ENCODE measurements around the gene CXXC5. TPM values are rescaled to one million over a fixed set of nuclear protein-coding genes. Genes with fewer than 3 reads are reported as not detected.
A peak's percentile ranks its signal among the peaks of the same experiment; 100 is the strongest.

Gene CXXC5
- total RNA-seq, 6 donors from 2014 or later: 25.7 to 39.5 (median 33.0) TPM

- peaks cover 2 to 29% (median 12%) of the 10 kb centered on the region in 4 donors for H3K36me3 ChIP-seq
- H3K27ac ChIP-seq: no peak overlapping the region
- no peaks in the 10 kb centered on the region for H3K9me3 ChIP-seq
- 71 to 87% methylated on average over 4 to 5 of the region's 5 CpGs for WGBS, 2 donors
- H3K4me3 ChIP-seq: no peak overlapping the region
- H3K27me3 ChIP-seq: no peaks in the 10 kb centered on the region
- no peak for ATAC-seq (ENCODE audit: low FRiP score in 2 of 2)
- H3K4me1 ChIP-seq: peaks cover 7 to 25% (median 9%) of the 10 kb centered on the region in 4 donors
- DNase-seq: no peak
- TF ChIP-seq POLR2AphosphoS5 (IDR thresholded peaks at IDR 0.05) (no peak), POLR2A (IDR thresholded peaks at IDR 0.05) (no peak), EP300 (IDR thresholded peaks at IDR 0.05) (no peak), CTCF (IDR thresholded peaks at IDR 0.05) (no peak)
Observed at GRCh38 chr5:139685886-139686285, 37.7 kb downstream of the CXXC5 start.

- DNase-seq: no peak
- H3K27ac ChIP-seq: no peak overlapping the region
- 80 to 93% methylated on average over 5 of the region's 5 CpGs for WGBS, 2 donors
- H3K4me3 ChIP-seq: no peak overlapping the region
- peaks cover 2 to 25% (median 8%) of the 10 kb centered on the region in 4 donors for H3K36me3 ChIP-seq
- H3K4me1 ChIP-seq: peaks cover 7 to 25% (median 9%) of the 10 kb centered on the region in 4 donors
- no peaks in the 10 kb centered on the region for H3K27me3 ChIP-seq
- no peaks in the 10 kb centered on the region for H3K9me3 ChIP-seq
- ATAC-seq (ENCODE audit: low FRiP score in 2 of 2): no peak
- TF ChIP-seq EP300 (IDR thresholded peaks at IDR 0.05) (no peak), POLR2A (IDR thresholded peaks at IDR 0.05) (no peak), POLR2AphosphoS5 (IDR thresholded peaks at IDR 0.05) (no peak), CTCF (IDR thresholded peaks at IDR 0.05) (no peak)
Observed at GRCh38 chr5:139686356-139686705, 38.2 kb downstream of the CXXC5 start.

- H3K4me3 ChIP-seq: no peak overlapping the region
- peak in 1 of 2 donors; percentile 77 for DNase-seq
- 82 to 85% methylated on average over 5 to 18 of the region's 18 CpGs for WGBS, 2 donors
- H3K36me3 ChIP-seq: peaks cover 0 to 19% (median 5%) of the 10 kb centered on the region in 4 donors
- H3K27me3 ChIP-seq: no peaks in the 10 kb centered on the region
- no peak overlapping the region for H3K27ac ChIP-seq
- H3K9me3 ChIP-seq: no peaks in the 10 kb centered on the region
- peak in 1 of 2 donors; percentile 34 for ATAC-seq (ENCODE audit: low FRiP score in 2 of 2)
- TF ChIP-seq POLR2A (IDR thresholded peaks at IDR 0.05) (no peak), CTCF (IDR thresholded peaks at IDR 0.05) (no peak), POLR2AphosphoS5 (IDR thresholded peaks at IDR 0.05) (no peak), EP300 (IDR thresholded peaks at IDR 0.05) (no peak)
- H3K4me1 ChIP-seq: peaks cover 7 to 25% (median 9%) of the 10 kb centered on the region in 4 donors
Observed at GRCh38 chr5:139686706-139687441, 38.7 kb downstream of the CXXC5 start.

- Histone ChIP-seq H3K9me3 (no peaks in the 10 kb centered on the region), H3K27me3 (no peaks in the 10 kb centered on the region), H3K27ac (no peak overlapping the region), H3K36me3 (peaks cover 0 to 16% (median 2%) of the 10 kb centered on the region in 4 donors), H3K4me3 (no peak overlapping the region), H3K4me1 (peaks cover 7 to 25% (median 9%) of the 10 kb centered on the region in 4 donors)
- TF ChIP-seq CTCF (IDR thresholded peaks at IDR 0.05): no peak
- no peak for TF ChIP-seq POLR2AphosphoS5 (IDR thresholded peaks at IDR 0.05)
- TF ChIP-seq EP300 (IDR thresholded peaks at IDR 0.05): no peak
- no peak for TF ChIP-seq POLR2A (IDR thresholded peaks at IDR 0.05)
- DNase-seq (no peak), ATAC-seq (ENCODE audit: low FRiP score in 2 of 2) (no peak)
- 86 to 88% methylated on average over 1 to 5 of the region's 6 CpGs for WGBS, 2 donors
Observed at GRCh38 chr5:139687656-139688055, 39.5 kb downstream of the CXXC5 start.
